A673 (cell line): ENCODE measurements around the gene LDLRAD3. TPM values are rescaled to one million over a fixed set of nuclear protein-coding genes. Genes with fewer than 3 reads are reported as not detected.

Source experiments
- BruUV-seq: library from RNA; stranded (reverse); fragments of 400-500 nt; replicated peaks from 2 replicates; lab custom pipeline; 2021; lab: Mats Ljungman, UMichigan
- CTCF ChIA-PET: fragments of 300-600 bp; sonication (Branson Sonifier 250); formaldehyde crosslinking; loops from one replicate; lab custom pipeline; 2022; ENCODE audit warnings: antibody characterized with exemption; lab: Charles Lee
- POLR2A ChIA-PET: fragments of 300-600 bp; sonication (Branson Sonifier 250); formaldehyde crosslinking; loops from one replicate; lab custom pipeline; 2022; ENCODE audit warnings: antibody characterized with exemption; ENCODE audit not compliant: low non-redundant PET; lab: Charles Lee
- DNase-seq: peaks from one replicate; pipeline ENCODE4 v3.0.0-alpha.2; 2015; ENCODE audit warnings: low spot score
- H3K27ac ChIP-seq: fragments of 200-600 bp; sonication (generic); 2 replicates; pipeline ENCODE4 v1.5.1; 2016; ENCODE audit warnings: mixed run types, low read depth, mild to moderate bottlenecking, mixed read lengths, antibody characterized with exemption, low read length; ENCODE audit not compliant: poor library complexity, severe bottlenecking
- H3K27me3 ChIP-seq: fragments of 200-600 bp; sonication (generic); replicated peaks from 2 replicates; pipeline ENCODE4 v1.6.1; 2017; ENCODE audit warnings: mixed run types, low read depth, mild to moderate bottlenecking, mixed read lengths, antibody characterized with exemption, low read length; ENCODE audit not compliant: insufficient read depth, poor library complexity
- H3K36me3 ChIP-seq: fragments of 200-600 bp; sonication (generic); 2 replicates; pipeline ENCODE4 v1.6.1; 2016; ENCODE audit warnings: mixed run types, mild to moderate bottlenecking, mixed read lengths, antibody characterized with exemption, low read length; ENCODE audit not compliant: insufficient read depth, poor library complexity, severe bottlenecking
- H3K4me1 ChIP-seq: fragments of 200-600 bp; sonication (generic); 2 replicates; pipeline ENCODE4 v1.6.1; 2017; ENCODE audit warnings: mixed run types, mild to moderate bottlenecking, mixed read lengths, antibody characterized with exemption, low read length; ENCODE audit not compliant: insufficient read depth, poor library complexity, severe bottlenecking
- H3K4me3 ChIP-seq: fragments of 200-600 bp; sonication (generic); 2 replicates; pipeline ENCODE4 v1.5.1; 2016; ENCODE audit warnings: low read depth, mixed run types, mild to moderate bottlenecking, mixed read lengths, low read length; ENCODE audit not compliant: poor library complexity, severe bottlenecking
- H3K9me3 ChIP-seq: fragments of 200-600 bp; sonication (generic); 2 replicates; pipeline ENCODE4 v1.6.1; 2016; ENCODE audit warnings: mixed run types, low read depth, mild to moderate bottlenecking, mixed read lengths, antibody characterized with exemption, low read length; ENCODE audit not compliant: poor library complexity, severe bottlenecking
- CTCF ChIP-seq: fragments of 300-800, 200-600 bp; sonication (generic); conservative IDR thresholded peaks from 2 replicates; pipeline ENCODE4 v1.5.1; 2017; ENCODE audit warnings: low read depth, mild to moderate bottlenecking, antibody characterized with exemption, low read length, moderate library complexity, mixed read lengths
- EZH2 ChIP-seq: fragments of 200-600 bp; sonication (generic); IDR thresholded peaks from 2 replicates; pipeline ENCODE4 v1.6.1; 2017; ENCODE audit warnings: borderline replicate concordance, low read depth, mild to moderate bottlenecking, mixed read lengths, antibody characterized with exemption, low read length; ENCODE audit not compliant: poor library complexity, severe bottlenecking
- intact Hi-C: fragments of 100-400 bp; cut with micrococcal nuclease; formaldehyde crosslinking; loops from one replicate; pipeline ENCODE4 v1.10.0; 2022; ENCODE audit not compliant: unreplicated experiment
- total RNA-seq: library from RNA; stranded (reverse); gene quantifications from 2 replicates; pipeline ENCODE4 v1.2.3, GENCODE V29; 2021

LDLRAD3 gene
- total RNA-seq, 1 experiment from 2014 or later, result 13.1 TPM

GRCh38 chr11:36002196-36002595 is 58.3 kb downstream of the LDLRAD3 start:
- H3K4me3 ChIP-seq, result no peak overlapping the region
- peaks cover 10% of the 10 kb centered on the region for H3K9me3 ChIP-seq
- H3K4me1 ChIP-seq, result no peaks in the 10 kb centered on the region
- intact Hi-C loops, result no loop called here
- CTCF ChIA-PET, result interaction anchor here (0.7 kb wide), 1 partner anchor 190 kb away, joined by 5 read pairs; no protein-coding TSS in a partner anchor
- POLR2A ChIA-PET, result no interaction called here
- DNase-seq, result peak; percentile 40
- no TSS peak for BruUV-seq
- TF ChIP-seq CTCF, result no peak
- no peak for TF ChIP-seq EZH2
- no peak overlapping the region for H3K27ac ChIP-seq
- no peaks in the 10 kb centered on the region for H3K27me3 ChIP-seq
- H3K36me3 ChIP-seq, result no peaks in the 10 kb centered on the region

- TF ChIP-seq CTCF, result no peak
- Histone ChIP-seq H3K9me3 (peaks cover 10% of the 10 kb centered on the region), H3K4me1 (no peaks in the 10 kb centered on the region), H3K36me3 (no peaks in the 10 kb centered on the region), H3K27ac (no peak overlapping the region), H3K27me3 (no peaks in the 10 kb centered on the region), H3K4me3 (no peak overlapping the region)
- DNase-seq, result no peak
- intact Hi-C loops, result no loop called here
- no TSS peak for BruUV-seq
- ChIA-PET CTCF (no interaction called here), POLR2A (interaction anchor here (0.6 kb wide), 1 partner anchor 607 kb away, joined by 4 read pairs; no protein-coding TSS in a partner anchor)
These were observed 58.9 kb downstream of the LDLRAD3 start for GRCh38 chr11:36002796-36003195.

- H3K4me1 ChIP-seq, result peaks cover 15% of the 10 kb centered on the region
- intact Hi-C loops, result loop anchor here (5.0 kb wide), 1 partner anchor 184 kb away; no protein-coding TSS in a partner anchor
- no peak for TF ChIP-seq EZH2
- TF ChIP-seq CTCF, result no peak
- no peak for DNase-seq
- H3K4me3 ChIP-seq, result no peak overlapping the region
- H3K9me3 ChIP-seq, result peaks cover 10% of the 10 kb centered on the region
- POLR2A ChIA-PET, result no interaction called here
- no peaks in the 10 kb centered on the region for H3K27me3 ChIP-seq
- H3K36me3 ChIP-seq, result no peaks in the 10 kb centered on the region
- H3K27ac ChIP-seq, result no peak overlapping the region
- BruUV-seq, result no TSS peak
- CTCF ChIA-PET, result no interaction called here
These were observed 62.7 kb downstream of the LDLRAD3 start for GRCh38 chr11:36006556-36006955.
